Measurements from ENCODE around the gene MYO16. TPM values are rescaled to one million over a fixed set of nuclear protein-coding genes. Genes with fewer than 3 reads are reported as not detected.
A peak's percentile ranks its signal among the peaks of the same experiment; 100 is the strongest.

The MYO16 gene
- total RNA-seq, 1 donor from 2014 or later: not detected

GRCh38 chr13:108917581-108917980, 288.2 kb downstream of the MYO16 start:
- Histone ChIP-seq H3K36me3 (ENCODE audit: control insufficient read depth, insufficient read depth, low read length) (no peaks in the 10 kb centered on the region), H3K27me3 (ENCODE audit: control insufficient read depth, insufficient read depth, low read length) (no peaks in the 10 kb centered on the region), H3K4me3 (ENCODE audit: low read depth, low read length) (no peak overlapping the region)
- FAIRE-seq: no peak
- DNase-seq (ENCODE audit: low read depth): no peak
- TF ChIP-seq CTCF (IDR thresholded peaks at IDR 0.05; ENCODE audit: insufficient read depth, low read length, severe bottlenecking): no peak

- Histone ChIP-seq H3K4me3 (ENCODE audit: low read depth, low read length) (no peak overlapping the region), H3K27me3 (ENCODE audit: control insufficient read depth, insufficient read depth, low read length) (no peaks in the 10 kb centered on the region), H3K36me3 (ENCODE audit: control insufficient read depth, insufficient read depth, low read length) (no peaks in the 10 kb centered on the region)
- TF ChIP-seq CTCF (IDR thresholded peaks at IDR 0.05; ENCODE audit: insufficient read depth, low read length, severe bottlenecking): no peak
- peak; percentile 91 for DNase-seq (ENCODE audit: low read depth)
- FAIRE-seq: peak; percentile 28
Measured at GRCh38 chr13:108919036-108919907, 289.9 kb downstream of the MYO16 start.

- no peak overlapping the region for H3K4me3 ChIP-seq (ENCODE audit: low read depth, low read length)
- H3K36me3 ChIP-seq (ENCODE audit: control insufficient read depth, insufficient read depth, low read length): no peaks in the 10 kb centered on the region
- no peaks in the 10 kb centered on the region for H3K27me3 ChIP-seq (ENCODE audit: control insufficient read depth, insufficient read depth, low read length)
- FAIRE-seq (no peak), DNase-seq (ENCODE audit: low read depth) (no peak)
- TF ChIP-seq CTCF (IDR thresholded peaks at IDR 0.05; ENCODE audit: insufficient read depth, low read length, severe bottlenecking): no peak
Measured at GRCh38 chr13:108920137-108920536, 290.7 kb downstream of the MYO16 start.

- H3K36me3 ChIP-seq (ENCODE audit: control insufficient read depth, insufficient read depth, low read length): no peaks in the 10 kb centered on the region
- FAIRE-seq: no peak
- no peak for TF ChIP-seq CTCF (IDR thresholded peaks at IDR 0.05; ENCODE audit: insufficient read depth, low read length, severe bottlenecking)
- no peak for DNase-seq (ENCODE audit: low read depth)
- no peaks in the 10 kb centered on the region for H3K27me3 ChIP-seq (ENCODE audit: control insufficient read depth, insufficient read depth, low read length)
- H3K4me3 ChIP-seq (ENCODE audit: low read depth, low read length): no peak overlapping the region
Measured at GRCh38 chr13:108921238-108921637, 291.8 kb downstream of the MYO16 start.

GRCh38 chr13:108922108-108922507, 292.7 kb downstream of the MYO16 start:
- Histone ChIP-seq H3K36me3 (ENCODE audit: control insufficient read depth, insufficient read depth, low read length) (no peaks in the 10 kb centered on the region), H3K27me3 (ENCODE audit: control insufficient read depth, insufficient read depth, low read length) (no peaks in the 10 kb centered on the region), H3K4me3 (ENCODE audit: low read depth, low read length) (no peak overlapping the region)
- DNase-seq (ENCODE audit: low read depth) (no peak), FAIRE-seq (no peak)
- TF ChIP-seq CTCF (IDR thresholded peaks at IDR 0.05; ENCODE audit: insufficient read depth, low read length, severe bottlenecking): no peak
